Thyroid gland (tissue), 4 donors: Measurements from ENCODE around the gene LDAH.

Source experiments
- CTCF ChIP-seq, 6 experiments: fragments of 200-600 bp in 3 of 6; fragments of 450-650 bp in 3 of 6; sonication (generic) in 3 of 6; IDR thresholded peaks; one replicate each; pipeline ENCODE4 v1.5.1; 2016 to 2019; ENCODE audit warnings: antibody characterized with exemption in 6 of 6, mild to moderate bottlenecking in 2 of 6, inconsistent platforms in 1 of 6, moderate library complexity in 1 of 6
- POLR2A ChIP-seq, 2 donors: fragments of 450-650 bp; IDR thresholded peaks; one replicate each; pipeline ENCODE4 v1.6.1; 2017; ENCODE audit warnings: antibody characterized with exemption in 2 of 2, mild to moderate bottlenecking in 2 of 2, moderate library complexity in 1 of 2

- no peak for TF ChIP-seq CTCF (IDR thresholded peaks at IDR 0.05)
- no peak for TF ChIP-seq POLR2A (IDR thresholded peaks at IDR 0.05)
Observed at GRCh38 chr2:20862850-20863249, 39.9 kb upstream of the LDAH start.
